IPS DF 4.7 (cell line): ENCODE measurements around the gene AHCTF1.

Experiments
- DNase-seq: peaks from one replicate; pipeline ENCODE4 v3.0.0-alpha.2; 2013; ENCODE audit warnings: low spot score; ENCODE audit errors: extremely low read depth

The AHCTF1 gene

GRCh38 chr1:246800756-246801155 lies 131.0 kb downstream of the AHCTF1 start:
- no peak for DNase-seq

GRCh38 chr1:246800356-246800755 lies 131.4 kb downstream of the AHCTF1 start:
- DNase-seq, result no peak

- DNase-seq, result no peak
Observed at GRCh38 chr1:246798606-246799496, 132.9 kb downstream of the AHCTF1 start.

- DNase-seq, result no peak
Observed at GRCh38 chr1:246798107-246798506, 133.6 kb downstream of the AHCTF1 start.

GRCh38 chr1:246797597-246797996 lies 134.2 kb downstream of the AHCTF1 start:
- no peak for DNase-seq

- no peak for DNase-seq
Observed at GRCh38 chr1:246797157-246797556, 134.6 kb downstream of the AHCTF1 start.

- no peak for DNase-seq
Observed at GRCh38 chr1:246795906-246796694, 135.6 kb downstream of the AHCTF1 start.

- DNase-seq, result no peak
Observed at GRCh38 chr1:246794828-246795671, 136.7 kb downstream of the AHCTF1 start.

GRCh38 chr1:246794048-246794827 lies 137.5 kb downstream of the AHCTF1 start:
- DNase-seq, result no peak

GRCh38 chr1:246793356-246793896 lies 138.3 kb downstream of the AHCTF1 start:
- no peak for DNase-seq

- DNase-seq, result no peak
Observed at GRCh38 chr1:246792603-246793002, 139.1 kb downstream of the AHCTF1 start.

GRCh38 chr1:246791303-246791918 lies 140.3 kb downstream of the AHCTF1 start:
- no peak for DNase-seq

- no peak for DNase-seq
Observed at GRCh38 chr1:246790833-246791232, 140.9 kb downstream of the AHCTF1 start.

- no peak for DNase-seq
Observed at GRCh38 chr1:246790364-246790763, 141.4 kb downstream of the AHCTF1 start.

GRCh38 chr1:246789454-246790339 lies 142.1 kb downstream of the AHCTF1 start:
- no peak for DNase-seq
